Gastroesophageal sphincter (tissue), 3 donors: Measurements from ENCODE around the gene TSPAN10.

ENCODE experiments used
- POLR2A ChIP-seq, 2 donors: fragments of 450-650 bp; IDR thresholded peaks; one replicate each; pipeline ENCODE4 v1.6.1; 2017; ENCODE audit warnings: antibody characterized with exemption in 2 of 2, mild to moderate bottlenecking in 2 of 2, moderate library complexity in 1 of 2
- POLR2AphosphoS5 ChIP-seq: sonication (generic); formaldehyde crosslinking; IDR thresholded peaks from one replicate; pipeline ENCODE4 v1.6.1; 2017; ENCODE audit warnings: antibody characterized with exemption
- TF ChIP-seq, protein P1 (sequence below), 4 experiments: fragments of 200-600 bp in 2 of 4; fragments of 450-650 bp in 2 of 4; sonication (generic) in 1 of 4; IDR thresholded peaks; one replicate each; pipeline ENCODE4 v1.5.1; 2017 to 2019; ENCODE audit warnings: antibody characterized with exemption in 4 of 4, mild to moderate bottlenecking in 2 of 4, moderate library complexity in 2 of 4

DNA sequence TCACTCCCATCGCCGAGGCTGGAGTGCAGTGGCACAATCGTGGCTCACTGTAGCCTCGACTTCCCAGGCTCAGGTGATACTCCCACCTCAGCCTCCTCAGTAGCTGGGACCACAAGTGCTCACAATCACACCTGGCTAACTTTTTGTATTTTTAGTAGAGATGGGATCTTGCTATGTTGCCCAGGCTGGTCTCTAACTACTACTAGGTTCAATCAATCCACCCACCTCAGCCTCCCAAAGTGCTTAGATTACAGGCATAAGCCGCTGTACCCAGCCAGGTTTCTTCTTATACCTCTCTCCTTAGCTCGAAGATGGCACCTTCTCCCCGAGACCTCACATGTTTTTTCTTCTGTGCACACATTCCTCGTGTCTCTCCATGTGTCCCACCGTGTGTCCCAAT is 3.0 kb downstream of the TSPAN10 start:
- TF ChIP-seq POLR2AphosphoS5 (no peak), POLR2A (IDR thresholded peaks at IDR 0.05) (no peak)
- TF ChIP-seq, protein P1, sequence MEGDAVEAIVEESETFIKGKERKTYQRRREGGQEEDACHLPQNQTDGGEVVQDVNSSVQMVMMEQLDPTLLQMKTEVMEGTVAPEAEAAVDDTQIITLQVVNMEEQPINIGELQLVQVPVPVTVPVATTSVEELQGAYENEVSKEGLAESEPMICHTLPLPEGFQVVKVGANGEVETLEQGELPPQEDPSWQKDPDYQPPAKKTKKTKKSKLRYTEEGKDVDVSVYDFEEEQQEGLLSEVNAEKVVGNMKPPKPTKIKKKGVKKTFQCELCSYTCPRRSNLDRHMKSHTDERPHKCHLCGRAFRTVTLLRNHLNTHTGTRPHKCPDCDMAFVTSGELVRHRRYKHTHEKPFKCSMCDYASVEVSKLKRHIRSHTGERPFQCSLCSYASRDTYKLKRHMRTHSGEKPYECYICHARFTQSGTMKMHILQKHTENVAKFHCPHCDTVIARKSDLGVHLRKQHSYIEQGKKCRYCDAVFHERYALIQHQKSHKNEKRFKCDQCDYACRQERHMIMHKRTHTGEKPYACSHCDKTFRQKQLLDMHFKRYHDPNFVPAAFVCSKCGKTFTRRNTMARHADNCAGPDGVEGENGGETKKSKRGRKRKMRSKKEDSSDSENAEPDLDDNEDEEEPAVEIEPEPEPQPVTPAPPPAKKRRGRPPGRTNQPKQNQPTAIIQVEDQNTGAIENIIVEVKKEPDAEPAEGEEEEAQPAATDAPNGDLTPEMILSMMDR (IDR thresholded peaks at IDR 0.05): no peak
